Body of pancreas (tissue), 4 donors: ENCODE results near the gene CROCC2. TPM values are rescaled to one million over a fixed set of nuclear protein-coding genes. Genes with fewer than 3 reads are reported as not detected.
A peak's percentile ranks its signal among the peaks of the same experiment; 100 is the strongest.

ENCODE experiments used
- ATAC-seq: fragments of 150-250 bp; one replicate; pipeline ENCODE4 v1.9.1; 2016
- DNase-seq, 4 donors: peaks; one replicate each; pipeline ENCODE4 v3.0.0-alpha.2; 2019
- H3K27ac ChIP-seq, 4 donors: fragments of 200-600 bp; sonication (generic); 1 replicate in 3 of 4; 2 replicates in 1 of 4; pipeline versions ENCODE4 v1.5.1 to v1.6.1; 2016 to 2019; ENCODE audit warnings: mild to moderate bottlenecking in 1 of 4, mixed read lengths in 1 of 4, moderate library complexity in 1 of 4
- H3K27me3 ChIP-seq, 2 donors: fragments of 200-600 bp; sonication (generic); one replicate each; pipeline ENCODE4 v1.6.0; 2016; ENCODE audit warnings: mild to moderate bottlenecking in 1 of 2
- H3K36me3 ChIP-seq, 2 donors: fragments of 200-600 bp; sonication (generic); replicated peaks in 1 of 2; 2 replicates each; pipeline ENCODE4 v1.5.1; 2016; ENCODE audit warnings: low read depth in 2 of 2; ENCODE audit not compliant: insufficient read depth in 1 of 2
- H3K4me1 ChIP-seq: fragments of 200-600 bp; sonication (generic); one replicate; pipeline ENCODE4 v1.6.0; 2016
- H3K4me3 ChIP-seq, 2 donors: fragments of 200-600 bp; sonication (generic); 1 replicate in 1 of 2; 2 replicates in 1 of 2; pipeline ENCODE4 v1.5.1; 2016 to 2019
- H3K9me3 ChIP-seq, 3 donors: fragments of 200-600 bp; sonication (generic); 1 replicate in 2 of 3; 2 replicates in 1 of 3; pipeline ENCODE4 v1.5.1; 2016
- CTCF ChIP-seq, 7 experiments: fragments of 450-650 bp in 4 of 7; fragments of 200-600 bp in 3 of 7; sonication (generic) in 3 of 7; IDR thresholded peaks; one replicate each; pipeline ENCODE4 v1.5.1; 2016 to 2019; ENCODE audit warnings: antibody characterized with exemption in 7 of 7
- POLR2A ChIP-seq, 3 donors: fragments of 450-650 bp; IDR thresholded peaks; one replicate each; pipeline ENCODE4 v1.6.1; 2016; ENCODE audit warnings: antibody characterized with exemption in 3 of 3, mild to moderate bottlenecking in 2 of 3
- WGBS, 2 donors: methylation state at CpG; one replicate each; pipeline ENCODE4 v1.1.5; 2017; 5-methylcytosine and 5-hydroxymethylcytosine counted together
- intact Hi-C: fragments of 100-400 bp; cut with DNase I; formaldehyde crosslinking; loops from one replicate; pipeline ENCODE4 v1.15.1; 2023
- total RNA-seq, 2 donors: library from RNA; depleted of rRNA; stranded (reverse); fragments of >200 nt; gene quantifications; one replicate each; pipeline ENCODE4 v1.1.0, GENCODE V29; 2016

CROCC2 gene
- total RNA-seq, 2 donors from 2014 or later = under 0.01 TPM; not detected in 1

GRCh38 chr2:240902615-240903041 is 3.5 kb upstream of the CROCC2 start:
- TF ChIP-seq POLR2A (IDR thresholded peaks at IDR 0.05) (no peak), CTCF (IDR thresholded peaks at IDR 0.05) (no peak)
- intact Hi-C loops = no loop called here
- ATAC-seq = no peak
- Histone ChIP-seq H3K27ac (no peak overlapping the region), H3K9me3 (no peaks in the 10 kb centered on the region), H3K36me3 (no peaks in the 10 kb centered on the region), H3K4me3 (no peak overlapping the region), H3K27me3 (no peaks in the 10 kb centered on the region), H3K4me1 (peaks cover 9% of the 10 kb centered on the region)
- 0 to 54% methylated on average over 1 to 5 of the region's 7 CpGs for WGBS, 2 donors
- peak in 1 of 4 donors; percentile 9 for DNase-seq

- Histone ChIP-seq H3K4me3 (no peak overlapping the region), H3K27ac (no peak overlapping the region), H3K4me1 (peaks cover 9% of the 10 kb centered on the region), H3K9me3 (no peaks in the 10 kb centered on the region), H3K27me3 (no peaks in the 10 kb centered on the region), H3K36me3 (no peaks in the 10 kb centered on the region)
- peak in 1 of 4 donors; percentile 4 for DNase-seq
- WGBS, 2 donors = 80 to 83% methylated on average over 23 to 31 of the region's 34 CpGs
- ATAC-seq = no peak
- TF ChIP-seq POLR2A (IDR thresholded peaks at IDR 0.05) = no peak
- no peak for TF ChIP-seq CTCF (IDR thresholded peaks at IDR 0.05)
- intact Hi-C loops = no loop called here
Measured at GRCh38 chr2:240903191-240904060, 2.7 kb upstream of the CROCC2 start.

GRCh38 chr2:240904216-240905175 is 1.6 kb upstream of the CROCC2 start:
- peak in 1 of 4 donors; percentile 8 for DNase-seq
- ATAC-seq = no peak
- Histone ChIP-seq H3K27ac (no peak overlapping the region), H3K27me3 (no peaks in the 10 kb centered on the region), H3K9me3 (no peaks in the 10 kb centered on the region), H3K4me3 (no peak overlapping the region), H3K36me3 (no peaks in the 10 kb centered on the region), H3K4me1 (peaks cover 9% of the 10 kb centered on the region)
- intact Hi-C loops = no loop called here
- WGBS, 2 donors = 86 to 90% methylated on average over 10 to 18 of the region's 19 CpGs
- TF ChIP-seq CTCF (IDR thresholded peaks at IDR 0.05) (no peak), POLR2A (IDR thresholded peaks at IDR 0.05) (no peak)

GRCh38 chr2:240905176-240905781 is 857 bp upstream of the CROCC2 start:
- ATAC-seq = peak; percentile 57
- no peaks in the 10 kb centered on the region for H3K9me3 ChIP-seq
- TF ChIP-seq CTCF (IDR thresholded peaks at IDR 0.05) (no peak), POLR2A (IDR thresholded peaks at IDR 0.05) (no peak)
- H3K4me3 ChIP-seq = no peak overlapping the region
- H3K27ac ChIP-seq = peak overlapping the region in 1 of 4 donors; percentile 10
- DNase-seq = peak in 2 of 4 donors; percentile 31 to 47
- intact Hi-C loops = no loop called here
- H3K36me3 ChIP-seq = no peaks in the 10 kb centered on the region
- H3K27me3 ChIP-seq = no peaks in the 10 kb centered on the region
- peaks cover 9% of the 10 kb centered on the region for H3K4me1 ChIP-seq
- WGBS, 2 donors = 71% methylated on average over 8 of the region's 13 CpGs; no CpG with 5 or more reads in 1 of the 2 donors
